ENCODE data around the gene GRAMD2B.
"Not testable (repeated sequence)": the region's sequence is repeated elsewhere in the genome, so short reads cannot be mapped to it uniquely, and the experiment has no call there.

GRAMD2B gene

DNA sequence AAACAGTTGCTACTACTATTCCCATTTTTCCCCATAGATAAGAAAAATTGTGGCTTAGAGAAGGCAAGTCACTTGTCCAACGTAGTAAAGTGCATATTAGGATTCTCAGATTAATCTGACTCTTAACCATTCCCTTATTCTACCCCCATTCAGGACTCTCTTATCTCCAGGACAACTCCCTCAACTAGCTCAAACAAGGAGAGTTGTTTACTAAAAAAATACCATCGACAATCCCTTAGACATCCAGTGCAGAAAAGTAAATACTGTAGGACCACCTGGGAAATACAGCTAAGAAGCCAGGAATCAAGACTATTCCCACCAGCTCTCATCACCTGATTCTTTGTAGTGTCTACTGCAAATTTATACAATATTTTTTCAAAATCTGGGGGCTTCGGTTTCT, 9.4 kb upstream of the GRAMD2B start:
- no peak for DNase-seq (ENCODE audit: low spot score)

DNA sequence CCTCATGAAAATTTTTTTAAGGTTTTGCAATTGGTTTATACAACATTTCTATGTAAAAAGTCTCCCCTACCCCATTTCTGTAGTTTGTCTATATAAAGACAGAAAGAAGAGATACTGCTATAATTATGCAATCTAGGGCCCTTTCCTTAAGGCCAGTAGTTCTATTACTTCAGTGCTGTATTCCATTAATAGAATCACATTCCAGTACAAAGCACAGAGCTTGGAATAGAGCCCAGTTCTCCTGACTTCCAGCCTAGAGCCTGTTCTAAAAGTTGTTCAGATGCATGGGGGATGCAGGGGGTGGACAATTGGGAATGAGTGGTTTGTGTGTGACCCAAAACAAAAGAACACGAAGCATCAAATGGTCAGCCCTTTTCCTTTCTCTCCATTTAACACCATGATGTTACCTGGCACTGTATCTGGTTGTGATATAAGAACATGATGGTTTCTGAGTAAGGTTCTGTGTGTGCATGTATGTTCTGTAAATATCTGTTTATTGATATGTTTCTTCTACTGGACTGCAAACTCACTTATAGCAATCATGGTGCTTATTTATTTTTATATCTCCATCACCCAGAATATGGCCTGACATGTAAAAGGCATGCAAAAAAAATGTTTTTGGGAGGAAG, 8.2 kb upstream of the GRAMD2B start:
- no peak for DNase-seq (ENCODE audit: low spot score)

DNA sequence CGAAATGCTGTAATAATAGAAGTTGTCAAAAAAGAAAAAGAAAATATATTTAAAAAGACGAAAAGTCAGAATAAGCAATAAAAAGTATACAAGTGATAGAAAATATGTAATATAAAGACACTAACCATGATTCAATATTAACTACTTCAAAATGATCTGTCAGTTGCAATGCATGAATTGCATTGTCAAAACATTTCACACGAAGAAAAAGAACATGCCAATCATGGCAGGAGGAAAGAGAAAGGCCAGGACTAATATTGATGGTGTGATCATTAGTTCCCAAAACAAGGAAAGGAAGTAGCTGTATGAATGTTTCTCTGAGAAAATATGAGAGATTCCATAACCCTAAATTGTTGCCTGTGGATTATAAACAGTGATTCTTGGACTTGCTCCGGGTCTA, 7.4 kb upstream of the GRAMD2B start:
- no peak for DNase-seq (ENCODE audit: low spot score)

DNA sequence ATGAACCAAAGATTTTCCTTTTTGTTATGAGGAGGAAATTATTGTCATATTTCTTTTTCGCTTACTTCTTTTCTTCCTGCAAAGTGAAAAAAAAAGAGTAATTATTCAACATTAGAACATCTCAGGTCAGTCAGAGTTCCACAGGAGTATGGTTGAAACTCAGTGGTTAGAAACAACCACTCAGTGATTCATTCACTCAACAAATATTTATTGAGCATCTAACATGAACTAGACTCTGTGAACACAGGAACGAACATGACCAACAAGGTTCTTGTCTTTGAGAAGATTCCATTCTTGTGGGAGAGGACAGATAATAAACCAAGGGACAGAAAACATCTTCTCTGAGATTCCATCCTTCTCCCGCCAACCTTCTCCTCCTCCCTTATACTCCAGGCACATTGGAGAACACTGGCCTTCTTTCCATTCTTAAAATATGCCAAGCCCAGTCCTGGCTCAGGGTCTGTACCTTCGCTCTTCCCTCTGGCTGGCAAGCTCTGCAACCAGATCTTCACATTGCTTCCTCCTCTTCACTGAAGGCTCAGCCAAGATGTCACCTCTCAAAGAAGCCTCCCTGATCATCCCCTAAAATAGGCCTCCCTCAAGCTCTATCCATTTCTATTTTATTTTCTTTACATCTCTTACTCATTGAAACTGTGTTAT, 6.8 kb upstream of the GRAMD2B start:
- no peak for DNase-seq (ENCODE audit: low spot score)

DNA sequence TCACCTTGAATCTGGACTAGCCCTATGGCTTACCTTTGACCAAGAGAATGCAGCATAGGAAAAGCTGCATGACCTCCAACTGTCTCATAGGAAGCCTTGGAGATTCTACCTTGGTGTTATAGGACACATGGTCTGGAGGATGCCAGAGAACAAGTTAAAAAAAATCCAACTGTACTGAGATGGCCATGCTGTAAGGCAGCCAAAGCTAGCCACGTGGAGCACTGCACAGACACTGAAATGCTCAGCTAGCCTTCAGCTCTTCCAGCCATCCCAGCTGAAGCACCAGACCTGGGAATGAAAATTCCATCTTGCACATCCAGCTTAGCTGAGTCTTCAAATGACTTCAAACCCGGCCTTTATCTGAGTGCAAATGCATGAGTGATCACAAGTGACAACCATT, 6.0 kb upstream of the GRAMD2B start:
- DNase-seq (ENCODE audit: low spot score), result no peak

DNA sequence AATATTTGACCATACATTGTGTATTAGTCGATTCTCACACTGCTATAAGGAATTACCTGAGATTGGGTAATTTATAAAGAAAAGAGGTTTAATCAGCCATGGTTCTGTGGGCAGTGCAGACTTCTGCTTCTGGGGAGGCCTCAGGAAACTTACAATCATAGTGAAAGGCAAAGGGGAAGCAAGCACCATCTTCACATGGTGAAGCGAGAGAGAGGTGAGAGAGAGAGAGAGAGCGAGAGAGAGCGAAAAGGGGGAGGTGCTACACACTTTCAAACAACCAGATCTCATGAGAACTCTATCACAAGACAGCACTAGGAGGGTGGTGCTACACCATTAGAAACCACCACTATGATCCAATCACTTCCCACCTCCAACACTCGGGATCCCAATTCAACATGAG, 4.1 kb upstream of the GRAMD2B start:
- DNase-seq (ENCODE audit: low spot score), result no peak

DNA sequence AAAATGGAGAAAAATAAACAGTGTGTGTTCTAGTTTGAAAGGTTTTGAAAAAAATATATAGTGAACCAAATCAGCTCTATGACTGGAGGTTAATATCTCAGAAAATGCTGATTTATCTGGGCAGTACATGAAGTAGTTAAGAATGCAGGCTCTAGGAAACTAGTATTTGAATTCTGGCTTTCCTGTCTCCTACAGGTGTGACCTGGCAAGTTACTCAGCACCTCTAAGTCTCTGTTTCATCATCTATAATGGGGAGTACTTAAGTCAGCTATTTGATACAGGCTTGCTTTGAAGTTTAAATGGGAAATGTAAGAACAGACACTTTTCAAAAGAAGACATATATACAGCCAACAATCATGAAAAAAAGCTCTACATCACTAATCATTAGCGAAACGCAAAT, 5.2 kb downstream of the GRAMD2B start:
- no peak for DNase-seq (ENCODE audit: low spot score)

DNA sequence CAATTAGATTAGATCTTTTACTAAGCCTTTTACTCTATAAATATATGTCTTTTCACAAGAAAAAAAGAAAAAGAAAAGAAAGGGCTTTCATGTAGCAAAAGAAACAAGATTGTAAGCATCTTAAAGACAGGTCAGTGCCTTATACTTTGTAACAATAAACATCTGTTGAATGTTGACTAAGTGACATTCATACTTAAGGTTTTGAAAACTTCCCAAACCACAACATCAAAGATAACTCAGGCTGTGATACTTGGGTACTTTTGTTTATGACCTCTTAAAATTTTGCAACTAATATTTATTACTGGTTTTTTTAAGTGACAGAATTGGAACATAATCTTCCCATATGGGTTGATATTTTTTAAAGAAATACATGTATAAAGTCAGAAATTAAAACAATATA, 7.4 kb downstream of the GRAMD2B start:
- DNase-seq (ENCODE audit: low spot score), result no peak

DNA sequence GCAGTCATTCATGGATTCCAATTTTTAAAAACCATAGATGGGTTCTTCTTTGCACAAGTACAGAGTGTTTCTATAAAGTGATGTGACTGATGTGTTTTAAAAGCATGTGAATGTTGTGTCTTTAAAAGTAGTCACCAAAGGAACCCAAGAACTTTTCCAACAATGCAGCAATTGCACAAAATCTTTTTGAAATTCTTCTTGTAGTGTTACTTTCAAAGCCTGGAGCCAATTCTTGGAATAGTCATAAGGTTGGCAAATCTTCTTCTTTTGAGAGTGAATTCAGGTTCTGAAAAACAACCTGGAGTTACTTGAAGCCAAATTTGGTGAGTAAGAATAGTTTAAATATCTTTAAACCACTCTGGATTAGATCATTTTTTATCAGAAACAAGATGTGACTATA, 10.5 kb downstream of the GRAMD2B start:
- DNase-seq (ENCODE audit: low spot score), result no peak

DNA sequence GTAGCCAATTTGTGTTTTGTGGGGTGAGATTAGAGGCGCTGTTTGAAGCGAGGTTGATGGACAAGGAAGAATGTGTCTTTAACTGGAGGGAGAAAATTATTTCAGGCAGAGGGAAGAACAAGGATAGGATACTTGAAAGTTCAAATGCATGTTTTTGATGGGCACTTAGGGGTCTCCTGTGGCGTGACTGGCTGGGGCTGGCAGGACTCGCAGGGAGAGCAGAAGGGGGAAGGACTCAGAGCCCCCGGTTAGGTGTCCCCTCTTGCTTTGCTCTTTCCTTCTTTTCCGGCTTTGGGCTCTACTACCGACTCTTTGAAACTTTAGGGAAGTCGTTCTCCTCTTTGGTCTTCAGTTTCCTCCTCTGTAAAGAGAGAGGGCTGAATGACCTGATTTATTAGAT, 12.1 kb downstream of the GRAMD2B start:
- DNase-seq (ENCODE audit: low spot score), result no peak

DNA sequence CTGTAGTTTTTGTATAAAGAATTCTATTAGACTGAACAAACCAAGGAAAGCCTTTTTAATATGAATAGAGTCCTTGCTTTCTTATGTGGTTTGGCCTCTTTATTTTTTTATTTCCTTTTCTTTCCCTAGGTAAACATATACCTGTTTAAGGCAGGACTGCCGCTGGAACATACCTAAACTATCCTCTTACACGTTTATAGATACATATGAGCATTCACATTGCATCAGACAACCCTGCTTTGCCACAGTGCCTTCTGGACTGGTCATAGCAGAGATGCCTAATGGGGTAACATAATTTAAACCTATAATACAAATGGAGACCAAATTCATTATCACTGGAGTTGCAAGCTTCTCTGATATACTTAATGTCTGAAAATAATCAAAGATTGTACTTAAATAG, 12.5 kb downstream of the GRAMD2B start:
- no peak for DNase-seq (ENCODE audit: low spot score)

DNA sequence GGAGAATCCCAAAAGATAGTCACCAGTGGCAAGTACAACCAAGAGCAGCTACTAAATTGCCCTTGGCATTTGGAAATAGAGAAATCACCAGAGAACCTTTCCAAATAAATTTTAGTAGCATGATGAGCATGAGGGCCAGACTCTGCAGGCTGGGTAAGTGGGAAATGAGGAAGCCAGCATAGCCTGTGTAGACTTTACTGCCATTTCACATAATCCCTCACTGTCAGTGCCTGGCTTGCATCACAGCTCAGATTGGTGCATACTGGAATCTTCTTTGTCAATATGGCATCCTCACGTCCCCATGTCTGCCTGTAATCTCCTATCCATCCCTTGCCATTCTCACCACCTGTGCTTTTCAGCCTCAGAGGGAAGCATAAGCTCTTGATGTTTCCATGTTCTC, 14.5 kb downstream of the GRAMD2B start:
- DNase-seq (ENCODE audit: low spot score), result no peak

DNA sequence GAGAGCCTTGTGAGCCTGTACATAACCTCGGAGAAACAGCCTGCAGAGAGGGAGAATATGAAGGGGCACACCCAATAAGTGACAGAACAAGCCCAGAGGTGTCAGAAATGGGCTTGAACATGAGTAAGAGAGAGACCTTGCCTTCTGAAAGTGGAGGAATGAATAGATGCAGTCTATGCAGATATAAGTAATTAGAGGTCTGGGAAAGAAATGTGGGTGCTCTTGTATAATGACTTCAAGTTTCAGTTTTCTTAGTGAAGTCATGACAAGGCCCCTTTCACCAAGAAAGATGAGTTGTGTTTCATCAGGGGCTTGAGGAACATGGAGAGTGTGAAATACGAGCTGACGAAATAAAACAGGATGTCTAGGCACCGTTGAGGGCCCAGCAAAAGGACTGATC, 15.1 kb downstream of the GRAMD2B start:
- DNase-seq (ENCODE audit: low spot score), result no peak

DNA sequence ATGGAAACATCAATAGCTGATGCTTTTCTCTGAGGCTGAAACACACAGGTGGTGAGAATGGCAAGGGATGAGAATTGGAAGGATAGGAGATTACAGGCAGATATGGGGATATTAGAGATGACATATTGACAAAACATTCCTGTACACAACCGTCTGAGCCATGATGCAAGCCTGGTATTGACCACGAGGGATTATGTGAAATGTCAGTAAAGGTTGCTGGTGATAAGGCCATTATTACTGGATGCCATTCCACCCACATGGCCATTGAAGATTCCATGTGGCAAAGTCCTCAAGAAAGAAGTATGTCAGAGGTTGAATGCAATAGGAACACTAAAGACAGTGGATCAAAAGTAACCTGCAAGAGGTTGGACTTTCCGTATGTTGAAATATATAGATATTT, 15.7 kb downstream of the GRAMD2B start:
- DNase-seq (ENCODE audit: low spot score), result no peak

DNA sequence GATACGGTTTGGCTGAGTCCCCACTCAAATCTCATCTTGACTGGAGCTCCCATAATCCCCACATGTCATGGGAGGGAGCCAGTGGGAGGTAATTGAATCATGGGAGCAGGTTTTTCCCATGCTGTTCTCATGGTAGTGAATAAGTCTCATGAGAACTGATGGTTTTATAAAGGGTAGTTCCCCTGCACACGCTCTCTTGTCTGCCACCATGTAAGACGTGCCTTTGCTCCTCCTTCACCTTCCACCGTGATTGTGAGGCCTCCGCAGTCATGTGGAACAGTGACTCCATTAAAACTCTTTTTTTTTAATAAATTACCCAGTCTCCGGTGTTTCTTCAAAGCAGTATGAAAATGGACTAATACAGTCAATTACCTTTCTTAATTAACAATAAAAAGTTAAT, 16.5 kb downstream of the GRAMD2B start:
- DNase-seq (ENCODE audit: low spot score), result not testable (repeated sequence)

DNA sequence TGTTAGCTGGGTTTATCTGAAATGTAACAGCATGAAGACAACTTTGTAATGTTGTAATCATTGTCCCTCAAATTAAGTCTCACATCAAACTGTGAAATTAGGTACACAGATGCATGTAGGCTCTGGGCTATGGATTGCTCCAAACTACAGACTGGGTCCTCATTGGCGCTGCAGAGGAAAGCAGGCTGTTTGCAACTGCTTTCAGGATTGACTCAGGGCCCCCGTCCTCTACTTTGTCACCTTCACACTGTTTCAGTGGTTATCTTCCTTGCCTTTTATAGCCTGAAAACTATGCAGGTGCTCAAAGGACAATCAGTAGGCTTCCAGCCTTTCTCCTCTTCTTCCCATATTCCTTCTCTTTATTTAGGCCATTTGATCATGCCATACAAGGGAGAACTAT, 18.0 kb downstream of the GRAMD2B start:
- no peak for DNase-seq (ENCODE audit: low spot score)

DNA sequence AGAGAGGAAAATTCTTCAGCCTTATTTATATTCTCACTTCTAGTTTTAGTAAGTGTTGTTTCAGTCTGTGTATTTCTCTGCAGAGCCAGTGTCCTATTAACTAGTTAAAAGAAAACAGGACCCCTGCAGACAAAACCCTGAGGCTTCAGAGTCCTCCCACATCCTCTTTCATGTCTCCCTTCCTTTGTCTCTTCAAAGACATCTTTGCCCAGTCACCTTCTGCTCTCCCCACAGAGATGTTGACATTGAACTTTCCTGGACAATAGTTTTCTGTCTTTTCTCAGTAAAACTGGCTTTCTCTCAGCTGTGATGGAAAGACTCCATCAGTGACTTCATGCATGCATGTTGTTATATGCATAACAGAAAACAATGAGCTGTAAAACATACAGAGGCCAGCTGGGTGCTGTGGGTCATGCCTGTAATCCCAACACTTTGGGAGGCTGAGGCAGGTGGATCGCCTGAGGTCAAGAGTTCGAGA, 20.2 kb downstream of the GRAMD2B start:
- no peak for DNase-seq (ENCODE audit: low spot score)

DNA sequence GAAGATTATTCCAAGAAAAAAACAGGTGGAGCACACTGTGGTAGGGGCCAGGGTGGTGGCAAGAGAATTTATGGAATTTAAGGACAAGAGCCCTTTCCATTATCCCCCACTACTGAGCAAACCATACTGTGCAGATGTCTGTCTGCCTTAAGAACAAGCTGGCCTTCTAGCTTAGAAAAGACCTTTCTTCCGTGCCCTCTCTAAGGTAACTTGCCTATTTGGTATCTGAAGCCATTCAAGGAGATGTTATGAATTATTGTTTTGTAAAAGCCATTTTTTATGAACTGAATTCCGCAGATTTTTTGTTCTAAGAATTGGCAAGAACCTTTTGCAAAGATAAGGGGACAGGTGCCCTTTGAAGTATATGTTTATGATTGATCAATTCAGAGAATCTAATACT, 20.9 kb downstream of the GRAMD2B start:
- DNase-seq (ENCODE audit: low spot score), result no peak

DNA sequence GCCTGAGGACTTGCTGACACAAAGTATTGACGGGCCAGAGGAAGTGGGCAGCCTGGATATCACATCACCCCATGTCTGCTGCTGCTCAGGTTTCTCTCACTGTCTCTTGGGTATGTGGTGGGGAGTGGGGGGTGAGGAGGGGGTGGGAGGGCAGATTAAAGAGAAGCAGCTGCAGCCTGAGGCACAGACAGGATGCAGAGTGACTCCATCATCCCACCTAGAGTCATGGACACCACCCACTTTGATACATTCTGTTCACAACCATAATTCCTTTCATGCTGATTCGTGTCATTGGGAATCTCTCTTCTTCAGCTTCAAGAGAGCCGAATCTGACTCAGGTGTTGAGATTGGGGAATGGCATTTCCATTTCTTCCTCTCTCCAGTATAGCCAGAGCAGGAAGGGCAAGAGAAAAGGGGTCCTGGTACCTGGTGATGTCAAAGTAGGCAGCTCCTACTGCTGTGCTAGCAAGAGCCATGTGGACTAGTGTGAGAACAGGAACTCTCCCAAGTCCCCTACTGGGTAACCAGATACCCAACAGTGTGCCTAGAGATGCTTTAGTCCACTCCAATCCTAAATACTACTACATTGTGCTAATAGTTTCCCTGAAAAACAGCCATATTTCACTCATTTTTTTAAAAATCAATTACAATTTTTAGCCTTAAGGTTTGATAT, 22.4 kb downstream of the GRAMD2B start:
- DNase-seq (ENCODE audit: low spot score), result no peak

DNA sequence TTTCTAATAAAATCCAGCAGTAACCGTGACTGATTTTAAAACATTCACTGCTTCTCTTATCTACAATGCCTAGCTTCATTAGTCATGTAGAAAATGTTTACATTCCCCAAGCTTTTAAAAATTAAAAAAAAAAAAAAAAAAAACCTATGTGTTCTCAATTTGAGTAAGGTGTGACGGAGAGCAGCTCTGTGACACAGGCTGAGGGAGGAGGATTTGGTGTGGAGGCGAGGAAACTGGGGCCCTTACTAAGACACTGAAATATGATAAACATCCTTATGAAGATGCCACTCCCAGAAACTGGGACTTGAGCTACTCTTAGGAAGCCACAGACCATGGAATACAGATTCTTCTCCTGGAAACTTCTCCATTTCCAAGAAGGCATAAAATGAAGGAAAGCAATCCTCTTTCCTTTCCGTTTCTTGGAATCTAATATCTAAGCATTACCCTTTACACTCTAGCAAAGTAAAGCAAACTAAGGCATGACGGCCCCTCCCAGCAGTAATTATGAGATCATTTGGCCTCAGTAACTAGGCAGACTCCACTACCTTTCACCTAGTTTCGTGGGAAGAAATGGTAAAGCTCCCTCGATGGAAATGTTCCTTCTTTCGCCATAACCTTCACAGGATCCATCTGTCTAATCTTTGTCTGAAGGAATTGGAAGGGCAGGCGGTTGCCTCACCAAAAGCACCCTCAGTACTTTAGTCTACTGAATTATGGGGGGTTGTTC, 23.5 kb downstream of the GRAMD2B start:
- no peak for DNase-seq (ENCODE audit: low spot score)

DNA sequence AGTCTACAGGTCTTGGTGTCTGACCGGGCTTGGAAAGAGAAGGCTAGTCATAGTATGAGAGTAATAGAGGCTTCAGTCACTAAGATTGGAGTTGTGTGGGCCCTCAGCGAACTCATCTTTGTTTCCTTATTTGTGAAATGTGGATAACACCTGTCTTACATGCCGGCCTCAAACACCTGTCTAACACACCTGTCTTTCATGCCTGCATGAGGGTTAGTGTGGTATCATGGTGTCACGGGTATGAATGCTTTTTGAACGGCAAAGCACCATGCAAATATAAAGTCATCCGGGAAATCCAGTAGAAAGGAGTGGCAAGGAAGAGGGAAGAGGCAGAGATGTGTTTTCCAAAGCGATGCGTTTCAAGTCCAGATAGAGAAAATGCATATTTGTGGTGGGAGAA, 25.5 kb downstream of the GRAMD2B start:
- DNase-seq (ENCODE audit: low spot score), result no peak

DNA sequence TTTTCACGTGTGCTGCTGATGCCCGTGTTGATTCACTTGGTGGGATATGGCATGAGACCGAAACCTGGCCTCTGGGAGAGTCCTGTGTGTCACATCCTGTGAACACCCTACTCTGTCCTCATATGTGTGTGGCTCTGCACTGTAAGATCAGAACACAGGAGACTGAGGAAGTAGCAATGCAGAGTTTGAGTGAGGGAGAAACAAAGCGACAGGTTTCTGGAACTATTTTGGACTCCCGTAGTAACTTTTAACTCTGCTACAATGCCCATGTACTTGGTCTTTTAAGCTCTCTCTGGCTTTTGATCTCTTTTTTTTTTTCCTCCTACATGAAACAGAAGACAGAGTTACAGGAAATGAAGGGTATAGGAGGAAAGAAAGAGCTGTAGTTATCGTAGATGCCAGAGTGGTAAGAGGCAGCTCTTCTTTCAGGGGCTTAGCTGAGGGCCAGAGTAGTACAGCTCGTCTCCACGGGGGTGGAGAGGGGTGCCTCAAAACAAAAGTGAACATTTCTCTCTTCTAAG, 26.6 kb downstream of the GRAMD2B start:
- DNase-seq (ENCODE audit: low spot score), result peak; percentile 2

DNA sequence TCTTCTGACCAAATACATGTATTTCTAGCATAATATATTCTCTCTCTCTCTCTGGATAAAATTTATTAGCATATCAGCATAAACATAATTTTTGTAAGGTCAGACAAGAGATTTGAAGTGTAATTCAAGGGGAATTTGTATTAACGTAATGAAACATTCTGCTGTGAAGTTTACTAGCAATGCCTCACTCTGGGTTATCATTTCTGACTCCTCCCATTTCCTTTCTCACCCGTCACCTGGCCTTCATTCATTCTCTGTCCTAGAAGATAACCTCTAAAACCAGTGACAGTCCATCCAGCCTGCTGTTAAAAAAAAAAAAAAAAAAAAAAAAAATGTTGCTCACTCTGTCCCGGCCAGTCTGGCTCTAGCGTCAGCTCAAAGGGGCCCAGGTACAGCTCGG, 27.1 kb downstream of the GRAMD2B start:
- no peak for DNase-seq (ENCODE audit: low spot score)
